Osteoblast (primary cell): ENCODE results near the gene CEACAM7. TPM values are rescaled to one million over a fixed set of nuclear protein-coding genes. Genes with fewer than 3 reads are reported as not detected.
A peak's percentile ranks its signal among the peaks of the same experiment; 100 is the strongest.

Source experiments
- DNase-seq: peaks from one replicate; pipeline ENCODE4 v3.0.0; 2011; ENCODE audit warnings: low spot score, mixed read lengths; ENCODE audit not compliant: insufficient read length; ENCODE audit errors: missing footprints
- H2AFZ ChIP-seq: 2 replicates; pipeline ENCODE4 v1.6.0; 2011; ENCODE audit warnings: mild to moderate bottlenecking, low read length
- H3K27ac ChIP-seq: 2 replicates; pipeline ENCODE4 v1.5.1; 2011; ENCODE audit warnings: mild to moderate bottlenecking, low read depth, low read length, moderate library complexity
- H3K27me3 ChIP-seq: 2 replicates; pipeline ENCODE4 v1.6.0; 2012; ENCODE audit warnings: mild to moderate bottlenecking, control low read depth, inconsistent platforms, low read length, moderate library complexity; ENCODE audit not compliant: insufficient read depth
- H3K36me3 ChIP-seq: 2 replicates; pipeline ENCODE4 v1.5.1; 2011; ENCODE audit warnings: mild to moderate bottlenecking, low read length, control low read depth, moderate library complexity; ENCODE audit not compliant: insufficient read depth
- H3K4me1 ChIP-seq: 2 replicates; pipeline ENCODE4 v1.5.1; 2011; ENCODE audit warnings: mild to moderate bottlenecking, low read length, control low read depth, moderate library complexity; ENCODE audit not compliant: insufficient read depth
- H3K4me2 ChIP-seq: 2 replicates; pipeline ENCODE4 v1.6.0; 2011; ENCODE audit warnings: mild to moderate bottlenecking, low read length; ENCODE audit not compliant: insufficient read depth
- H3K4me3 ChIP-seq: fragments of 200-600 bp; sonication (generic); 3 replicates; pipeline ENCODE4 v1.5.1; 2012; ENCODE audit warnings: mild to moderate bottlenecking, low read length, inconsistent platforms; ENCODE audit not compliant: insufficient read depth
- H3K79me2 ChIP-seq: 2 replicates; pipeline ENCODE4 v1.6.0; 2012; ENCODE audit warnings: mild to moderate bottlenecking, low read length, control low read depth, inconsistent platforms; ENCODE audit not compliant: insufficient read depth
- H3K9me3 ChIP-seq: 2 replicates; pipeline ENCODE4 v1.5.1; 2011; ENCODE audit warnings: low read depth, low read length, control low read depth
- H4K20me1 ChIP-seq: 2 replicates; pipeline ENCODE4 v1.6.0; 2012; ENCODE audit warnings: mild to moderate bottlenecking, low read length, control low read depth; ENCODE audit not compliant: insufficient read depth
- total RNA-seq: library from RNA; depleted of rRNA; stranded (reverse); fragments of >200 nt; gene quantifications from 2 replicates; pipeline ENCODE4 v1.2.3, GENCODE V29; 2012
- TF ChIP-seq, protein P1 (sequence below): IDR thresholded peaks from 2 replicates; pipeline ENCODE4 v1.5.1; 2011; ENCODE audit warnings: mild to moderate bottlenecking, low read depth, low read length, moderate library complexity; ENCODE audit errors: extremely low read depth

CEACAM7 gene
- total RNA-seq, 1 donor = not detected

DNA sequence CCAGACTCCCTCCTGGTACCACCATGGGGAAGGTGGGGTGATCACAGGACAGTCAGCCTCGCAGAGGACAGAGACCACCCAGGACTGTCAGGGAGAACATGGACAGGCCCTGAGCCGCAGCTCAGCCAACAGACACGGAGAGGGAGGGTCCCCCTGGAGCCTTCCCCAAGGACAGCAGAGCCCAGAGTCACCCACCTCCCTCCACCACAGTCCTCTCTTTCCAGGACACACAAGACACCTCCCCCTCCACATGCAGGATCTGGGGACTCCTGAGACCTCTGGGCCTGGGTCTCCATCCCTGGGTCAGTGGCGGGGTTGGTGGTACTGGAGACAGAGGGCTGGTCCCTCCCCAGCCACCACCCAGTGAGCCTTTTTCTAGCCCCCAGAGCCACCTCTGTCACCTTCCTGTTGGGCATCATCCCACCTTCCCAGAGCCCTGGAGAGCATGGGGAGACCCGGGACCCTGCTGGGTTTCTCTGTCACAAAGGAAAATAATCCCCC, 19.9 kb upstream of the CEACAM7 start:
- Histone ChIP-seq H3K4me3 (no peak overlapping the region), H3K4me2 (no peak overlapping the region), H3K9me3 (no peaks in the 10 kb centered on the region), H4K20me1 (no peaks in the 10 kb centered on the region), H3K27ac (no peak overlapping the region), H3K79me2 (no peaks in the 10 kb centered on the region), H3K4me1 (no peaks in the 10 kb centered on the region), H2AFZ (no peak overlapping the region), H3K36me3 (no peaks in the 10 kb centered on the region), H3K27me3 (peaks cover 2% of the 10 kb centered on the region)
- no peak for DNase-seq
- TF ChIP-seq, protein P1, sequence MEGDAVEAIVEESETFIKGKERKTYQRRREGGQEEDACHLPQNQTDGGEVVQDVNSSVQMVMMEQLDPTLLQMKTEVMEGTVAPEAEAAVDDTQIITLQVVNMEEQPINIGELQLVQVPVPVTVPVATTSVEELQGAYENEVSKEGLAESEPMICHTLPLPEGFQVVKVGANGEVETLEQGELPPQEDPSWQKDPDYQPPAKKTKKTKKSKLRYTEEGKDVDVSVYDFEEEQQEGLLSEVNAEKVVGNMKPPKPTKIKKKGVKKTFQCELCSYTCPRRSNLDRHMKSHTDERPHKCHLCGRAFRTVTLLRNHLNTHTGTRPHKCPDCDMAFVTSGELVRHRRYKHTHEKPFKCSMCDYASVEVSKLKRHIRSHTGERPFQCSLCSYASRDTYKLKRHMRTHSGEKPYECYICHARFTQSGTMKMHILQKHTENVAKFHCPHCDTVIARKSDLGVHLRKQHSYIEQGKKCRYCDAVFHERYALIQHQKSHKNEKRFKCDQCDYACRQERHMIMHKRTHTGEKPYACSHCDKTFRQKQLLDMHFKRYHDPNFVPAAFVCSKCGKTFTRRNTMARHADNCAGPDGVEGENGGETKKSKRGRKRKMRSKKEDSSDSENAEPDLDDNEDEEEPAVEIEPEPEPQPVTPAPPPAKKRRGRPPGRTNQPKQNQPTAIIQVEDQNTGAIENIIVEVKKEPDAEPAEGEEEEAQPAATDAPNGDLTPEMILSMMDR = no peak

DNA sequence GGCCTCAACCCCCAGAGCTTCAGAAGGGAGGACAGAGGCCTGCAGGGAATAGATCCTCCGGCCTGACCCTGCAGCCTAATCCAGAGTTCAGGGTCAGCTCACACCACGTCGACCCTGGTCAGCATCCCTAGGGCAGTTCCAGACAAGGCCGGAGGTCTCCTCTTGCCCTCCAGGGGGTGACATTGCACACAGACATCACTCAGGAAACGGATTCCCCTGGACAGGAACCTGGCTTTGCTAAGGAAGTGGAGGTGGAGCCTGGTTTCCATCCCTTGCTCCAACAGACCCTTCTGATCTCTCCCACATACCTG, 19.4 kb upstream of the CEACAM7 start:
- Histone ChIP-seq H3K79me2 (no peaks in the 10 kb centered on the region), H3K27ac (no peak overlapping the region), H3K27me3 (peaks cover 2% of the 10 kb centered on the region), H3K9me3 (no peaks in the 10 kb centered on the region), H3K36me3 (no peaks in the 10 kb centered on the region), H3K4me3 (no peak overlapping the region), H3K4me2 (no peak overlapping the region), H4K20me1 (no peaks in the 10 kb centered on the region), H3K4me1 (peaks cover 2% of the 10 kb centered on the region), H2AFZ (no peak overlapping the region)
- TF ChIP-seq, protein P1 = no peak
- no peak for DNase-seq

DNA sequence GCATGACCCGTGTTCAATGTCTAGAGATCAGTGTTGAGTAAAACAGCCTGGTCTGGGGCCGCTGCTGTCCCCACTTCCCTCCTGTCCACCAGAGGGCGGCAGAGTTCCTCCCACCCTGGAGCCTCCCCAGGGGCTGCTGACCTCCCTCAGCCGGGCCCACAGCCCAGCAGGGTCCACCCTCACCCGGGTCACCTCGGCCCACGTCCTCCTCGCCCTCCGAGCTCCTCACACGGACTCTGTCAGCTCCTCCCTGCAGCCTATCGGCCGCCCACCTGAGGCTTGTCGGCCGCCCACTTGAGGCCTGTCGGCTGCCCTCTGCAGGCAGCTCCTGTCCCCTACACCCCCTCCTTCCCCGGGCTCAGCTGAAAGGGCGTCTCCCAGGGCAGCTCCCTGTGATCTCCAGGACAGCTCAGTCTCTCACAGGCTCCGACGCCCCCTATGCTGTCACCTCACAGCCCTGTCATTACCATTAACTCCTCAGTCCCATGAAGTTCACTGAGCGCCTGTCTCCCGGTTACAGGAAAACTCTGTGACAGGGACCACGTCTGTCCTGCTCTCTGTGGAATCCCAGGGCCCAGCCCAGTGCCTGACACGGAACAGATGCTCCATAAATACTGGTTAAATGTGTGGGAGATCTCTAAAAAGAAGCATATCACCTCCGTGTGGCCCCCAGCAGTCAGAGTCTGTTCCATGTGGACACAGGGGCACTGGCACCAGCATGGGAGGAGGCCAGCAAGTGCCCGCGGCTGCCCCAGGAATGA, 18.9 kb upstream of the CEACAM7 start:
- Histone ChIP-seq H3K4me3 (no peak overlapping the region), H3K27me3 (peaks cover 2% of the 10 kb centered on the region), H3K79me2 (no peaks in the 10 kb centered on the region), H2AFZ (no peak overlapping the region), H3K36me3 (no peaks in the 10 kb centered on the region), H4K20me1 (no peaks in the 10 kb centered on the region), H3K4me2 (no peak overlapping the region), H3K9me3 (no peaks in the 10 kb centered on the region), H3K27ac (no peak overlapping the region), H3K4me1 (peaks cover 5% of the 10 kb centered on the region)
- TF ChIP-seq, protein P1 = peak; percentile 49
- DNase-seq = no peak

DNA sequence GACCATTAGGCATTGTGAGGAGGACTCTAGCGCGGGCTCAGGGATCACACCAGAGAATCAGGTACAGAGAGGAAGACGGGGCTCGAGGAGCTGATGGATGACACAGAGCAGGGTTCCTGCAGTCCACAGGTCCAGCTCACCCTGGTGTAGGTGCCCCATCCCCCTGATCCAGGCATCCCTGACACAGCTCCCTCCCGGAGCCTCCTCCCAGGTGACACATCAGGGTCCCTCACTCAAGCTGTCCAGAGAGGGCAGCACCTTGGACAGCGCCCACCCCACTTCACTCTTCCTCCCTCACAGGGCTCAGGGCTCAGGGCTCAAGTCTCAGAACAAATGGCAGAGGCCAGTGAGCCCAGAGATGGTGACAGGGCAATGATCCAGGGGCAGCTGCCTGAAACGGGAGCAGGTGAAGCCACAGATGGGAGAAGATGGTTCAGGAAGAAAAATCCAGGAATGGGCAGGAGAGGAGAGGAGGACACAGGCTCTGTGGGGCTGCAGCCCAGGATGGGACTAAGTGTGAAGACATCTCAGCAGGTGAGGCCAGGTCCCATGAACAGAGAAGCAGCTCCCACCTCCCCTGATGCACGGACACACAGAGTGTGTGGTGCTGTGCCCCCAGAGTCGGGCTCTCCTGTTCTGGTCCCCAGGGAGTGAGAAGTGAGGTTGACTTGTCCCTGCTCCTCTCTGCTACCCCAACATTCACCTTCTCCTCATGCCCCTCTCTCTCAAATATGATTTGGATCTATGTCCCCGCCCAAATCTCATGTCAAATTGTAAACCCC, 17.5 kb upstream of the CEACAM7 start:
- Histone ChIP-seq H3K27me3 (no peaks in the 10 kb centered on the region), H3K4me2 (no peak overlapping the region), H3K27ac (no peak overlapping the region), H3K4me3 (no peak overlapping the region), H3K9me3 (no peaks in the 10 kb centered on the region), H3K36me3 (no peaks in the 10 kb centered on the region), H3K4me1 (peaks cover 5% of the 10 kb centered on the region), H4K20me1 (no peaks in the 10 kb centered on the region), H3K79me2 (no peaks in the 10 kb centered on the region), H2AFZ (no peak overlapping the region)
- peak; percentile 85 for DNase-seq
- TF ChIP-seq, protein P1 = no peak
